HG03025 (cell line): ENCODE measurements around the gene GLRX.

Experiments used
- ATAC-seq: cut with Tn5 transposase; IDR thresholded peaks from one replicate; pipeline ENCODE4 v1.9.1; 2021; ENCODE audit warnings: mild to moderate bottlenecking, moderate library complexity; ENCODE audit not compliant: unreplicated experiment, low FRiP score

The GLRX gene

GRCh38 chr5:95784514-95785302 lies 37.8 kb downstream of the GLRX start:
- ATAC-seq, result no peak

- ATAC-seq, result no peak
Measured at GRCh38 chr5:95783661-95784060, 38.9 kb downstream of the GLRX start.

GRCh38 chr5:95782181-95782580 lies 40.3 kb downstream of the GLRX start:
- ATAC-seq, result no peak

GRCh38 chr5:95781101-95781583 lies 41.4 kb downstream of the GLRX start:
- peak; percentile 83 for ATAC-seq

GRCh38 chr5:95780597-95780996 lies 41.9 kb downstream of the GLRX start:
- ATAC-seq, result peak; percentile 19

GRCh38 chr5:95779611-95780010 lies 42.9 kb downstream of the GLRX start:
- ATAC-seq, result no peak

GRCh38 chr5:95778713-95779436 lies 43.7 kb downstream of the GLRX start:
- no peak for ATAC-seq

GRCh38 chr5:95777441-95777840 lies 45.1 kb downstream of the GLRX start:
- ATAC-seq, result no peak

- no peak for ATAC-seq
Measured at GRCh38 chr5:95773335-95774059, 49.0 kb downstream of the GLRX start.

GRCh38 chr5:95771892-95772291 lies 50.6 kb downstream of the GLRX start:
- ATAC-seq, result no peak

GRCh38 chr5:95770830-95771708 lies 51.5 kb downstream of the GLRX start:
- no peak for ATAC-seq

- ATAC-seq, result no peak
Measured at GRCh38 chr5:95768731-95769130, 53.8 kb downstream of the GLRX start.

GRCh38 chr5:95763941-95764340 lies 58.6 kb downstream of the GLRX start:
- ATAC-seq, result no peak
